ENCODE measurements around the gene KLK11. TPM values are rescaled to one million over a fixed set of nuclear protein-coding genes. Genes with fewer than 3 reads are reported as not detected.

Gene KLK11
- total and polyA plus RNA-seq, 2 of the 8 experiments (the other 6 are each of a cell fraction or from before 2014, with no cell fraction given): 0.45 TPM; not detected in 1

- no peak for TF ChIP-seq CHD7 (IDR thresholded peaks at IDR 0.05; ENCODE audit: insufficient replicate concordance, low read length)
- no peak for TF ChIP-seq RAD21 (IDR thresholded peaks at IDR 0.05 in 1 of 2, conservative IDR thresholded peaks at IDR 0.05 in 1 of 2; ENCODE audit: low read depth in 2 of 2, low read length in 2 of 2)
- TF ChIP-seq EZH2 (IDR thresholded peaks at IDR 0.05; ENCODE audit: low read depth, low read length, severe bottlenecking): no peak
- no peak for TF ChIP-seq CREB1 (IDR thresholded peaks at IDR 0.05)
- no peak for TF ChIP-seq RBBP5 (IDR thresholded peaks at IDR 0.05; ENCODE audit: borderline replicate concordance, low read depth, low read length)
- TF ChIP-seq CHD1 (IDR thresholded peaks at IDR 0.05; ENCODE audit: low read depth, low read length): no peak
- TF ChIP-seq ATF2 (IDR thresholded peaks at IDR 0.05; ENCODE audit: low read length): no peak
- TF ChIP-seq FOSL1 (IDR thresholded peaks at IDR 0.05; ENCODE audit: insufficient read depth, low read depth, low read length): no peak
- no peak for TF ChIP-seq NRF1 (IDR thresholded peaks at IDR 0.05; ENCODE audit: low read depth, low read length)
These were observed 18.9 kb downstream of the KLK11 start (continued) for GRCh38 chr19:51007488-51007887.

Measured in H1 (cell line).